GM23248 (cell line): ENCODE results near the gene ANKS1B. TPM values are rescaled to one million over a fixed set of nuclear protein-coding genes. Genes with fewer than 3 reads are reported as not detected.
A peak's percentile ranks its signal among the peaks of the same experiment; 100 is the strongest.
"Not testable (repeated sequence)": the region's sequence is repeated elsewhere in the genome, so short reads cannot be mapped to it uniquely, and the experiment has no call there.

Source experiments
- DNase-seq: peaks from one replicate; pipeline ENCODE4 v3.0.0-alpha.2; 2015
- H2AFZ ChIP-seq: fragments of 200-600 bp; sonication (generic); 2 replicates; pipeline ENCODE4 v1.6.1; 2016; ENCODE audit warnings: antibody characterized with exemption
- H3F3A ChIP-seq: fragments of 200-600 bp; sonication (generic); 2 replicates; pipeline ENCODE4 v1.6.1; 2016; ENCODE audit warnings: mild to moderate bottlenecking, antibody characterized with exemption, mixed run types; ENCODE audit not compliant: insufficient read depth
- H3K27ac ChIP-seq: fragments of 200-600 bp; sonication (generic); 2 replicates; pipeline ENCODE4 v1.5.1; 2016; ENCODE audit warnings: mild to moderate bottlenecking
- H3K27me3 ChIP-seq: fragments of 200-600 bp; sonication (generic); replicated peaks from 2 replicates; pipeline ENCODE4 v1.6.1; 2016; ENCODE audit warnings: mild to moderate bottlenecking; ENCODE audit not compliant: insufficient read depth
- H3K36me3 ChIP-seq: fragments of 200-600 bp; sonication (generic); 2 replicates; pipeline ENCODE4 v1.6.1; 2016; ENCODE audit warnings: low read depth, mild to moderate bottlenecking
- H3K4me1 ChIP-seq: fragments of 200-600 bp; sonication (generic); 2 replicates; pipeline ENCODE4 v1.6.1; 2016; ENCODE audit warnings: mild to moderate bottlenecking; ENCODE audit not compliant: insufficient read depth
- H3K4me2 ChIP-seq: fragments of 200-600 bp; sonication (generic); one replicate; pipeline ENCODE4 v1.6.1; 2016; ENCODE audit warnings: mild to moderate bottlenecking; ENCODE audit not compliant: unreplicated experiment
- H3K4me3 ChIP-seq: fragments of 200-600 bp; sonication (generic); 2 replicates; pipeline ENCODE4 v1.5.1; 2016; ENCODE audit warnings: mild to moderate bottlenecking
- H3K79me2 ChIP-seq: fragments of 200-600 bp; sonication (generic); 2 replicates; pipeline ENCODE4 v1.6.1; 2016; ENCODE audit warnings: mild to moderate bottlenecking; ENCODE audit not compliant: insufficient read depth
- H3K9ac ChIP-seq: fragments of 200-600 bp; sonication (generic); 2 replicates; pipeline ENCODE4 v1.6.1; 2016; ENCODE audit warnings: mild to moderate bottlenecking
- H3K9me2 ChIP-seq: fragments of 200-600 bp; sonication (generic); 2 replicates; pipeline ENCODE4 v1.6.1; 2016; ENCODE audit warnings: mixed run types, mild to moderate bottlenecking, moderate library complexity; ENCODE audit not compliant: insufficient read depth
- H3K9me3 ChIP-seq: fragments of 200-600 bp; sonication (generic); one replicate; pipeline ENCODE4 v1.6.1; 2017; ENCODE audit warnings: low read depth
- H4K20me1 ChIP-seq: fragments of 200-600 bp; sonication (generic); 2 replicates; pipeline ENCODE4 v1.6.0; 2016; ENCODE audit not compliant: insufficient read depth
- EZH2 ChIP-seq: fragments of 200-600 bp; sonication (generic); IDR thresholded peaks from 2 replicates; pipeline ENCODE4 v1.6.1; 2018; ENCODE audit warnings: antibody characterized with exemption, mild to moderate bottlenecking; ENCODE audit not compliant: insufficient read depth, poor library complexity, severe bottlenecking
- EZH2phosphoT487 ChIP-seq: fragments of 200-600 bp; sonication (generic); IDR thresholded peaks from 2 replicates; pipeline ENCODE4 v1.6.1; 2018; ENCODE audit warnings: antibody characterized with exemption, moderate library complexity, mild to moderate bottlenecking, low read depth; ENCODE audit not compliant: insufficient read depth
- WGBS, 2 experiments: methylation state at CpG; one replicate each; pipeline ENCODE4 v1.1.6; 2015 to 2017; ENCODE audit warnings: low lambda C conversion rate in 2 of 2, low coverage in 1 of 2; ENCODE audit errors: missing lambda C conversion rate in 2 of 2; 5-methylcytosine and 5-hydroxymethylcytosine counted together
- in situ Hi-C: fragments of 300-500 bp; cut with MboI; formaldehyde crosslinking; loops from 2 replicates; pipeline ENCODE4 v1.15.0; 2020
- polyA plus RNA-seq: library from polyadenylated mRNA; unstranded; fragments of >200 nt; fragmentation: Nextera tagmentation; extraction: Ambion mirVana; gene quantifications from 2 replicates; pipeline ENCODE4 v1.2.1, GENCODE V29; 2016
- total RNA-seq: library from RNA; depleted of rRNA; stranded (reverse); fragments of >200 nt; shearing (Covaris generic); gene quantifications from 2 replicates; pipeline ENCODE4 v1.2.3, GENCODE V29; 2014

Gene ANKS1B
- total and polyA plus RNA-seq, 2 experiments from 2014 or later: not detected

- Histone ChIP-seq H3K4me1 (no peaks in the 10 kb centered on the region), H2AFZ (no peak overlapping the region), H3K9ac (no peak overlapping the region), H3K79me2 (no peaks in the 10 kb centered on the region), H3K27me3 (no peaks in the 10 kb centered on the region), H3K27ac (no peak overlapping the region), H3K9me2 (no peaks in the 10 kb centered on the region), H3F3A (no peaks in the 10 kb centered on the region), H4K20me1 (no peaks in the 10 kb centered on the region), H3K4me2 (no peak overlapping the region), H3K4me3 (no peak overlapping the region), H3K36me3 (no peaks in the 10 kb centered on the region), H3K9me3 (no peaks in the 10 kb centered on the region)
- in situ Hi-C loops: no loop called here
- TF ChIP-seq EZH2: no peak
- TF ChIP-seq EZH2phosphoT487: no peak
- WGBS, 2 experiments: 61 to 64% methylated on average over 2 of the region's 2 CpGs
- DNase-seq: no peak
Measured at GRCh38 chr12:99644629-99645028, 340.1 kb downstream of the ANKS1B start.

- H3K9me2 ChIP-seq: no peaks in the 10 kb centered on the region
- H3F3A ChIP-seq: no peaks in the 10 kb centered on the region
- no peaks in the 10 kb centered on the region for H3K79me2 ChIP-seq
- H3K4me2 ChIP-seq: no peak overlapping the region
- no peak for DNase-seq
- no peaks in the 10 kb centered on the region for H4K20me1 ChIP-seq
- H3K9ac ChIP-seq: no peak overlapping the region
- no peaks in the 10 kb centered on the region; the same call in 1 of the 2 replicates for H3K27me3 ChIP-seq
- H3K27ac ChIP-seq: no peak overlapping the region
- H2AFZ ChIP-seq: no peak overlapping the region
- WGBS, 2 experiments: 26 to 27% methylated on average over 2 of the region's 2 CpGs
- H3K4me3 ChIP-seq: no peak overlapping the region
- in situ Hi-C loops: no loop called here
- H3K4me1 ChIP-seq: no peaks in the 10 kb centered on the region
- H3K36me3 ChIP-seq: no peaks in the 10 kb centered on the region
- no peaks in the 10 kb centered on the region for H3K9me3 ChIP-seq
- no peak for TF ChIP-seq EZH2
- no peak for TF ChIP-seq EZH2phosphoT487
Measured at GRCh38 chr12:99627459-99627858, 357.3 kb downstream of the ANKS1B start.

GRCh38 chr12:99624591-99624990, 360.1 kb downstream of the ANKS1B start:
- H3K9me3 ChIP-seq, H2AFZ ChIP-seq, H3K27me3 ChIP-seq, H3K27ac ChIP-seq, H3K4me1 ChIP-seq, H3K4me2 ChIP-seq, in situ Hi-C loops, H3K9me2 ChIP-seq, H3K36me3 ChIP-seq, H3K79me2 ChIP-seq, H3K4me3 ChIP-seq, H3F3A ChIP-seq, DNase-seq, H4K20me1 ChIP-seq, H3K9ac ChIP-seq: not testable (repeated sequence)
- WGBS, 2 experiments: 61 to 63% methylated on average over 2 of the region's 2 CpGs

- Histone ChIP-seq H3K9me2 (no peaks in the 10 kb centered on the region), H3K4me3 (no peak overlapping the region), H3K9ac (no peak overlapping the region), H3K36me3 (no peaks in the 10 kb centered on the region), H2AFZ (no peak overlapping the region), H4K20me1 (no peaks in the 10 kb centered on the region), H3F3A (no peaks in the 10 kb centered on the region), H3K27me3 (no peaks in the 10 kb centered on the region), H3K79me2 (no peaks in the 10 kb centered on the region), H3K9me3 (no peaks in the 10 kb centered on the region), H3K27ac (no peak overlapping the region), H3K4me1 (no peaks in the 10 kb centered on the region), H3K4me2 (no peak overlapping the region)
- DNase-seq: no peak
- in situ Hi-C loops: no loop called here
- TF ChIP-seq EZH2phosphoT487 (no peak), EZH2 (no peak)
Measured at GRCh38 chr12:99620159-99620479, 364.6 kb downstream of the ANKS1B start.

GRCh38 chr12:99619389-99620158, 365.2 kb downstream of the ANKS1B start:
- Histone ChIP-seq H3K9me3 (no peaks in the 10 kb centered on the region), H4K20me1 (no peaks in the 10 kb centered on the region), H3K27ac (no peak overlapping the region), H3K9me2 (no peaks in the 10 kb centered on the region), H3K4me1 (no peaks in the 10 kb centered on the region), H2AFZ (no peak overlapping the region), H3K36me3 (no peaks in the 10 kb centered on the region), H3K9ac (no peak overlapping the region), H3K4me2 (no peak overlapping the region), H3K4me3 (no peak overlapping the region), H3K79me2 (no peaks in the 10 kb centered on the region), H3F3A (no peaks in the 10 kb centered on the region), H3K27me3 (no peaks in the 10 kb centered on the region)
- 44 to 46% methylated on average over 7 of the region's 7 CpGs for whole genome bisulfite sequencing, 2 experiments
- DNase-seq: peak; percentile 63
- TF ChIP-seq EZH2phosphoT487: no peak
- no peak for TF ChIP-seq EZH2
- in situ Hi-C loops: no loop called here
